ENCODE data around the gene HLA-DMB.
A peak's percentile ranks its signal among the peaks of the same experiment; 100 is the strongest.

HLA-DMB gene

GRCh38 chr6:32940656-32941213 is at the start of gene HLA-DMB:
TSS of gene HLA-DMB (minus strand) at chr6:32941028. CDS start at chr6:32940807, 221 bp downstream.
- peak; percentile 12 for DNase-seq

- no peak for DNase-seq
Measured at GRCh38 chr6:32989368-32989767, 48.5 kb upstream of the HLA-DMB start.

- DNase-seq, result peak; percentile 84
Measured at GRCh38 chr6:32984622-32985389, 44.0 kb upstream of the HLA-DMB start.

GRCh38 chr6:32983964-32984621 is 43.3 kb upstream of the HLA-DMB start:
- no peak for DNase-seq

GRCh38 chr6:32983493-32983848 is 42.6 kb upstream of the HLA-DMB start:
- DNase-seq, result no peak

- DNase-seq, result no peak
Measured at GRCh38 chr6:32982702-32983492, 42.1 kb upstream of the HLA-DMB start.

GRCh38 chr6:32982084-32982701 is 41.4 kb upstream of the HLA-DMB start:
- no peak for DNase-seq

- no peak for DNase-seq
Measured at GRCh38 chr6:32980488-32981038, 39.7 kb upstream of the HLA-DMB start.

GRCh38 chr6:32979720-32980487 is 39.1 kb upstream of the HLA-DMB start:
- DNase-seq, result no peak

GRCh38 chr6:32977953-32978324 is 37.1 kb upstream of the HLA-DMB start:
- DNase-seq, result no peak

- no peak for DNase-seq
Measured at GRCh38 chr6:32977272-32977952, 36.6 kb upstream of the HLA-DMB start.

- no peak for DNase-seq
Measured at GRCh38 chr6:32976334-32977069, 35.7 kb upstream of the HLA-DMB start.

- no peak for DNase-seq
Measured at GRCh38 chr6:32975886-32976285, 35.1 kb upstream of the HLA-DMB start.

- DNase-seq, result peak; percentile 6
Measured at GRCh38 chr6:32974541-32975308, 33.9 kb upstream of the HLA-DMB start.

- DNase-seq, result peak; percentile 2
Measured at GRCh38 chr6:32974016-32974333, 33.1 kb upstream of the HLA-DMB start.

- DNase-seq, result peak; percentile 37
Measured at GRCh38 chr6:32973144-32974015, 32.6 kb upstream of the HLA-DMB start.

- peak; percentile 61 for DNase-seq
Measured at GRCh38 chr6:32972353-32973143, 31.7 kb upstream of the HLA-DMB start.
